Suprapubic skin (tissue), 4 donors: ENCODE data around the gene TMEM30A.

ENCODE experiments used
- EP300 ChIP-seq: sonication (generic); formaldehyde crosslinking; IDR thresholded peaks from one replicate; pipeline ENCODE4 v1.6.1; 2017; ENCODE audit warnings: antibody characterized with exemption
- POLR2A ChIP-seq, 2 donors: fragments of 450-650 bp; IDR thresholded peaks; one replicate each; pipeline ENCODE4 v1.6.1; 2017; ENCODE audit warnings: antibody characterized with exemption in 2 of 2, mild to moderate bottlenecking in 2 of 2, moderate library complexity in 2 of 2
- POLR2AphosphoS5 ChIP-seq, 3 donors: sonication (generic); formaldehyde crosslinking; IDR thresholded peaks; one replicate each; pipeline ENCODE4 v1.6.1; 2017; ENCODE audit warnings: antibody characterized with exemption in 3 of 3
- TF ChIP-seq, protein P1 (sequence below), 2 donors: fragments of 200-600 bp in 1 of 2; fragments of 450-650 bp in 1 of 2; sonication (generic) in 1 of 2; IDR thresholded peaks; one replicate each; pipeline ENCODE4 v1.5.1; 2016 to 2019; ENCODE audit warnings: antibody characterized with exemption in 2 of 2, mild to moderate bottlenecking in 1 of 2, moderate library complexity in 1 of 2

DNA sequence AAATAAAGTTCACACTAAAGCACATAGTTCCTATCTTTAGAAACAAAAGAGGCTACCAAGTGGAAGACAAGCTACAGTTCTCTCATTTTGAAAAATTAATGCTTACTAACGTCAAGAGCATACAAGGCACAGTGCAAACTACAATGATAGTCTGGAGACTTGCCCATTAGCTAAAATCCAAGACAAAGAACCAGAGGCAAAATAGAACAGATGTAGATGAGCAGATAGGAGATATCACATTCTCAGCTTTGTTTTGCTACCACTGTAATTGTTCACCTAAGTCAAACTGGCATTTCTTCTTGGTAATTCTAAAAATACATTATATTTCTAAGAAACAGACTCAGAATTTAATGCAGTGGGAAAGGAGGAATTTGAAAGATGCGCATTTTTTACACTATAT lies 5.2 kb downstream of the TMEM30A start:
- TF ChIP-seq, protein P1, sequence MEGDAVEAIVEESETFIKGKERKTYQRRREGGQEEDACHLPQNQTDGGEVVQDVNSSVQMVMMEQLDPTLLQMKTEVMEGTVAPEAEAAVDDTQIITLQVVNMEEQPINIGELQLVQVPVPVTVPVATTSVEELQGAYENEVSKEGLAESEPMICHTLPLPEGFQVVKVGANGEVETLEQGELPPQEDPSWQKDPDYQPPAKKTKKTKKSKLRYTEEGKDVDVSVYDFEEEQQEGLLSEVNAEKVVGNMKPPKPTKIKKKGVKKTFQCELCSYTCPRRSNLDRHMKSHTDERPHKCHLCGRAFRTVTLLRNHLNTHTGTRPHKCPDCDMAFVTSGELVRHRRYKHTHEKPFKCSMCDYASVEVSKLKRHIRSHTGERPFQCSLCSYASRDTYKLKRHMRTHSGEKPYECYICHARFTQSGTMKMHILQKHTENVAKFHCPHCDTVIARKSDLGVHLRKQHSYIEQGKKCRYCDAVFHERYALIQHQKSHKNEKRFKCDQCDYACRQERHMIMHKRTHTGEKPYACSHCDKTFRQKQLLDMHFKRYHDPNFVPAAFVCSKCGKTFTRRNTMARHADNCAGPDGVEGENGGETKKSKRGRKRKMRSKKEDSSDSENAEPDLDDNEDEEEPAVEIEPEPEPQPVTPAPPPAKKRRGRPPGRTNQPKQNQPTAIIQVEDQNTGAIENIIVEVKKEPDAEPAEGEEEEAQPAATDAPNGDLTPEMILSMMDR (IDR thresholded peaks at IDR 0.05), result no peak
- no peak for TF ChIP-seq POLR2AphosphoS5 (IDR thresholded peaks at IDR 0.05)
- no peak for TF ChIP-seq EP300
- no peak for TF ChIP-seq POLR2A (IDR thresholded peaks at IDR 0.05)
